HCEC 1CT (cell line): ENCODE data around the gene LIPE.

Source experiments
- DNase-seq: peaks from one replicate; pipeline ENCODE4 v3.0.0-alpha.2; 2017

LIPE gene

GRCh38 chr19:42378225-42379215, 48.7 kb downstream of the LIPE start:
- no peak for DNase-seq

GRCh38 chr19:42376177-42376555, 51.0 kb downstream of the LIPE start:
- no peak for DNase-seq

GRCh38 chr19:42375415-42376176, 51.6 kb downstream of the LIPE start:
- no peak for DNase-seq

- no peak for DNase-seq
Measured at GRCh38 chr19:42374826-42375376, 52.3 kb downstream of the LIPE start.

GRCh38 chr19:42370626-42371175, 56.5 kb downstream of the LIPE start:
- no peak for DNase-seq

- no peak for DNase-seq
Measured at GRCh38 chr19:42370068-42370520, 57.1 kb downstream of the LIPE start.

GRCh38 chr19:42369433-42370067, 57.6 kb downstream of the LIPE start:
- DNase-seq: no peak

GRCh38 chr19:42368765-42369164, 58.4 kb downstream of the LIPE start:
- no peak for DNase-seq

- DNase-seq: no peak
Measured at GRCh38 chr19:42368360-42368759, 58.8 kb downstream of the LIPE start.

GRCh38 chr19:42367929-42368328, 59.3 kb downstream of the LIPE start:
- DNase-seq: no peak

GRCh38 chr19:42366673-42367072, 60.5 kb downstream of the LIPE start:
- DNase-seq: no peak

GRCh38 chr19:42363614-42364346, 63.4 kb downstream of the LIPE start:
- no peak for DNase-seq

GRCh38 chr19:42362891-42363440, 64.2 kb downstream of the LIPE start:
- no peak for DNase-seq

GRCh38 chr19:42362342-42362741, 64.8 kb downstream of the LIPE start:
- no peak for DNase-seq

GRCh38 chr19:42361545-42361910, 65.7 kb downstream of the LIPE start:
- DNase-seq: no peak

- DNase-seq: no peak
Measured at GRCh38 chr19:42360787-42361544, 66.2 kb downstream of the LIPE start.

- no peak for DNase-seq
Measured at GRCh38 chr19:42357290-42357689, 69.9 kb downstream of the LIPE start.

- DNase-seq: no peak
Measured at GRCh38 chr19:42356686-42357085, 70.5 kb downstream of the LIPE start.

- DNase-seq: no peak
Measured at GRCh38 chr19:42355896-42356295, 71.3 kb downstream of the LIPE start.

- no peak for DNase-seq
Measured at GRCh38 chr19:42353341-42354015, 73.7 kb downstream of the LIPE start.
